Vagina (tissue), 2 donors: ENCODE results near the gene GALNT9.

Experiments
- CTCF ChIP-seq, 3 experiments: fragments of 450-650 bp in 2 of 3; fragments of 200-600 bp in 1 of 3; sonication (generic) in 1 of 3; IDR thresholded peaks; one replicate each; pipeline ENCODE4 v1.5.1; 2017 to 2019; ENCODE audit warnings: antibody characterized with exemption in 3 of 3, mild to moderate bottlenecking in 2 of 3, moderate library complexity in 2 of 3
- POLR2A ChIP-seq, 2 donors: fragments of 450-650 bp; IDR thresholded peaks; one replicate each; pipeline ENCODE4 v1.6.1; 2017; ENCODE audit warnings: antibody characterized with exemption in 2 of 2, mild to moderate bottlenecking in 2 of 2, moderate library complexity in 2 of 2
- POLR2AphosphoS5 ChIP-seq, 2 donors: sonication (generic); formaldehyde crosslinking; IDR thresholded peaks; one replicate each; pipeline ENCODE4 v1.9.0; 2017; ENCODE audit warnings: antibody characterized with exemption in 2 of 2, mild to moderate bottlenecking in 2 of 2, low read depth in 1 of 2; ENCODE audit not compliant: insufficient read depth in 1 of 2

DNA sequence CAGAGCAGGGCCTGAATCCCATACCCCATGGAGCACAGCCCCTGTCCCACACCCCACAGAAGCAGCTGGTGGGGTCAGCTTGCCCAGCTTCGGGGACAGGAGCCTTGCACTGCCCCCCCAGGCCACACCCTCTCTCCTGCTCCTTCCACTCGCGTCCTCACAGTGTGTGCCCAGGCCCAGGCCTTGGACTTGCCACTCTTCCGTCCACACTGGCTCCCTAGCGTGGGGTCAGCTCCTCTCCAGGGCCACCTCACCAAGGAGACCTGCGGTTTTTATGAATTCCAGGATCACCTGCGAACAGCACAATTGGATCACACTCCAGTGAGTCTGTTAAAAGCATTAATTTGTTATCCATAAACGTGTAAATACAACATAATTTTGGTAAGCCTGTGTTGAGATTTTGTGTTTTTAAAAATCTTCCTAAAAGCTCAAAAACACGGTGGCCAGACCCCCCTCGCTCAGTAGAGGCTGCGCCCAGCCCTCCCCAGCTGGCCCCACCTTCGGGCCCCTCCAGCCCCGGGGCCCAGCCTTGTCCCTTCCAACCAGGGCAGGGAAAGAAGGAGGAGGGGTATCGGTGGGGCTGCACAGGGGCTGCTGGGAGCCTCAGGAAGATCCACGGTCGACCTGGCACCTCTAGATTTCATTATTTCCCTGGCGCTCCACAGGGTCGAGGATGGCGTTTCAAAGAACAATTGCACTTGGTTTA, 12.0 kb downstream of the GALNT9 start:
- TF ChIP-seq CTCF (IDR thresholded peaks at IDR 0.05) (no peak), POLR2AphosphoS5 (IDR thresholded peaks at IDR 0.05; ENCODE audit: insufficient read depth in 1 of 2, low read depth in 1 of 2) (no peak), POLR2A (IDR thresholded peaks at IDR 0.05) (no peak)
